ENCODE results near the gene SYT11. TPM values are rescaled to one million over a fixed set of nuclear protein-coding genes. Genes with fewer than 3 reads are reported as not detected.

The SYT11 gene
- total and polyA plus RNA-seq, 4 donors: 0.91 to 22.4 (median 8.1) TPM

GRCh38 chr1:155880950-155881349, 21.6 kb downstream of the SYT11 start:
- TF ChIP-seq CTCF (IDR thresholded peaks at IDR 0.05; ENCODE audit: control extremely low read depth, extremely low read depth): no peak
- Histone ChIP-seq H3K4me3 (no peak overlapping the region), H3K27me3 (ENCODE audit: control insufficient read depth in 3 of 3, insufficient read depth in 3 of 3, low read length in 2 of 3) (no peaks in the 10 kb centered on the region), H3K9me3 (ENCODE audit: control insufficient read depth in 4 of 4, insufficient read depth in 3 of 4, low read length in 3 of 4) (no peaks in the 10 kb centered on the region), H3K36me3 (ENCODE audit: control insufficient read depth in 4 of 4, insufficient read depth in 4 of 4, low read length in 4 of 4) (peaks cover 0 to 6% (median 0%) of the 10 kb centered on the region in 4 donors), H3K27ac (ENCODE audit: low read depth in 1 of 2, low read length in 1 of 2) (no peak overlapping the region), H3K4me1 (ENCODE audit: control insufficient read depth in 5 of 5, insufficient read depth in 5 of 5, low read length in 5 of 5) (no peaks in the 10 kb centered on the region), H3K9ac (ENCODE audit: insufficient read depth in 1 of 2, low read length in 2 of 2) (no peak overlapping the region)
- DNase-seq: no peak
- ATAC-seq (ENCODE audit: insufficient read depth, low FRiP score): no peak
- WGBS, 2 donors: 90 to 94% methylated on average over 6 of the region's 6 CpGs

GRCh38 chr1:155882235-155882634, 22.9 kb downstream of the SYT11 start:
- H3K4me3 ChIP-seq: no peak overlapping the region
- H3K27ac ChIP-seq (ENCODE audit: low read depth in 1 of 2, low read length in 1 of 2): no peak overlapping the region
- no peaks in the 10 kb centered on the region for H3K9me3 ChIP-seq (ENCODE audit: control insufficient read depth in 4 of 4, insufficient read depth in 3 of 4, low read length in 3 of 4)
- ATAC-seq (ENCODE audit: insufficient read depth, low FRiP score) (no peak), DNase-seq (no peak)
- TF ChIP-seq CTCF (IDR thresholded peaks at IDR 0.05; ENCODE audit: control extremely low read depth, extremely low read depth): no peak
- no peaks in the 10 kb centered on the region for H3K4me1 ChIP-seq (ENCODE audit: control insufficient read depth in 5 of 5, insufficient read depth in 5 of 5, low read length in 5 of 5)
- peaks cover 0 to 6% (median 0%) of the 10 kb centered on the region in 4 donors for H3K36me3 ChIP-seq (ENCODE audit: control insufficient read depth in 4 of 4, insufficient read depth in 4 of 4, low read length in 4 of 4)
- no peaks in the 10 kb centered on the region for H3K27me3 ChIP-seq (ENCODE audit: control insufficient read depth in 3 of 3, insufficient read depth in 3 of 3, low read length in 2 of 3)
- H3K9ac ChIP-seq (ENCODE audit: insufficient read depth in 1 of 2, low read length in 2 of 2): no peak overlapping the region

GRCh38 chr1:155882766-155883165, 23.4 kb downstream of the SYT11 start:
- Histone ChIP-seq H3K9me3 (ENCODE audit: control insufficient read depth in 4 of 4, insufficient read depth in 3 of 4, low read length in 3 of 4) (no peaks in the 10 kb centered on the region), H3K4me3 (no peak overlapping the region), H3K27me3 (ENCODE audit: control insufficient read depth in 3 of 3, insufficient read depth in 3 of 3, low read length in 2 of 3) (no peaks in the 10 kb centered on the region), H3K27ac (ENCODE audit: low read depth in 1 of 2, low read length in 1 of 2) (no peak overlapping the region), H3K4me1 (ENCODE audit: control insufficient read depth in 5 of 5, insufficient read depth in 5 of 5, low read length in 5 of 5) (no peaks in the 10 kb centered on the region), H3K9ac (ENCODE audit: insufficient read depth in 1 of 2, low read length in 2 of 2) (no peak overlapping the region), H3K36me3 (ENCODE audit: control insufficient read depth in 4 of 4, insufficient read depth in 4 of 4, low read length in 4 of 4) (peaks cover 0 to 6% (median 0%) of the 10 kb centered on the region in 4 donors)
- ATAC-seq (ENCODE audit: insufficient read depth, low FRiP score) (no peak), DNase-seq (no peak)
- TF ChIP-seq CTCF (IDR thresholded peaks at IDR 0.05; ENCODE audit: control extremely low read depth, extremely low read depth): no peak
- 70 to 87% methylated on average over 2 of the region's 2 CpGs for WGBS, 2 donors

Data from lung (tissue), 12 donors.